HG03097 (cell line): ENCODE results near the gene GJB6.
A peak's percentile ranks its signal among the peaks of the same experiment; 100 is the strongest.

Experiments
- ATAC-seq: cut with Tn5 transposase; IDR thresholded peaks from one replicate; pipeline ENCODE4 v1.9.1; 2021; ENCODE audit not compliant: unreplicated experiment, low FRiP score

The GJB6 gene

DNA sequence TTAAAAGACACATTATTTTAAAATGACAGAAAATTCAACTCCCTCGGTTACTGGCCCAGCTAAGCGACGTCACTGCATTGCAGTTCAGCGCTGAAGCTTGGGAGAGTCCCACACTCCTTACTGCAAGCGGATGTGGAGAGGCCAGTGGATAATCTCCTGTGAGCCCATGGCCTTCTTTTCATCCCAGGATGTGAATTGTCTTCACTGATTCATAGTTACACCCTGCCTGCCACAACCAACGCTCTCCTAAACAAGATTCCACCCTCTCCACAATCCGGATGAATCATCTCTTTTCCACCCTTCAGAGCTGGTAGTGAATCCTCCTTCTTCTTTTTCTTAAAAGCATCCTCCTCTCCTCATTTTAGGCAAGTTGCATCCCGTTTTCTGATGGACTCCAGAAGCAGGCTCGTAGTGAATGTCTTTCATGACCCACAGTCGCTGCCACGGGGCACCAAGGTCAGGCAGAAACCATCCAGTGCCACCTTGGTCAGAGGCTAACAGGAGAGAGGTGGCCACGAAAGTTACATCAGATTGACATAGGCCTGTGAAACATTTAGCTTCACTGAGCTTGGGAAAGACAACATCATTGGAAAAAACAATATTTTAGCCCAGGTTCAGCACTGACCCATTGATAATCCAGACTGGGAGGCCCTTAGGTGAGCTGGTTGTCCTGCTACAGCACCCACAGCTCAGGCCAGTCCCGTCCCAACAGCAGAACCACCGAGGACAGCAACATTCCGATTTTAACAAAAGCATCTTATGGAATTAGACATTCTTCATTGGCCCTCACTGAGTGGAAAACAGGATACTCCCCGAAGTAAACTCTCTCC lies 41.4 kb downstream of the GJB6 start:
- ATAC-seq = no peak

DNA sequence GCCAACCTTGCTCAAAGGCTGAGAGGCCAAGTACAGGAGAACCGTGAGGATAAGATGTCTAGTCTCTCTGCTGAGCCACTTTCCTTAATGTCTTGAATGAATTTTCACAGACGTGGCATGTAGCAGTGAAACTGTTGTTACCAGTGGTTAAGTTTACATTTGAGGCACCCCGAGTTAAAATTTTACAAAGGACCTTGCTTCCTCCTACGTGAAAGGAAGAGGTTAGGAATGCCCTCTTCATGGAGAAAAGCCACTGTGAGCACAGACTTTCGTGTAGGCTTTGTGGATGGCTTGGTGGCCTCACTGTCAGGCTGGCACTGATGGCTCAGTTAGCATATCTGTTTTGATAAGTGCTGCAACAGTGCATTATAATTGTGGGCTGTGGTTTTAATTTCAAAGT lies 42.0 kb downstream of the GJB6 start:
- no peak for ATAC-seq

DNA sequence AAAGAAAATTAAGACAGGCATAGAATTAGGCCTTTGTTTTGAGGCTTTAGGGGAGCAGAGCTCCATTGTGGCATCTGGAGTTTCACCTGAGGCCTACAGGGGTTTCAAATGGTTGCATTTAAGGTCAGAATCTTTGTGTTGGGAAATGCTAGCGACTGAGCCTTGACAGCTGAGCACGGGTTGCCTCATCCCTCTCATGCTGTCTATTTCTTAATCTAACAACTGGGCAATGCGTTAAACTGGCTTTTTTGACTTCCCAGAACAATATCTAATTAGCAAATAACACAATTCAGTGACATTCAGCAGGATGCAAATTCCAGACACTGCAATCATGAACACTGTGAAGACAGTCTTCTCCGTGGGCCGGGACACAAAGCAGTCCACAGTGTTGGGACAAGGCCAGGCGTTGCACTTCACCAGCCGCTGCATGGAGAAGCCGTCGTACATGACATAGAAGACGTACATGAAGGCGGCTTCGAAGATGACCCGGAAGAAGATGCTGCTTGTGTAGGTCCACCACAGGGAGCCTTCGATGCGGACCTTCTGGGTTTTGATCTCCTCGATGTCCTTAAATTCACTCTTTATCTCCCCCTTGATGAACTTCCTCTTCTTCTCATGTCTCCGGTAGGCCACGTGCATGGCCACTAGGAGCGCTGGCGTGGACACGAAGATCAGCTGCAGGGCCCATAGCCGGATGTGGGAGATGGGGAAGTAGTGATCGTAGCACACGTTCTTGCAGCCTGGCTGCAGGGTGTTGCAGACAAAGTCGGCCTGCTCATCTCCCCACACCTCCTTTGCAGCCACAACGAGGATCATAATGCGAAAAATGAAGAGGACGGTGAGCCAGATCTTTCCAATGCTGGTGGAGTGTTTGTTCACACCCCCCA lies 43.2 kb downstream of the GJB6 start:
- ATAC-seq = no peak

DNA sequence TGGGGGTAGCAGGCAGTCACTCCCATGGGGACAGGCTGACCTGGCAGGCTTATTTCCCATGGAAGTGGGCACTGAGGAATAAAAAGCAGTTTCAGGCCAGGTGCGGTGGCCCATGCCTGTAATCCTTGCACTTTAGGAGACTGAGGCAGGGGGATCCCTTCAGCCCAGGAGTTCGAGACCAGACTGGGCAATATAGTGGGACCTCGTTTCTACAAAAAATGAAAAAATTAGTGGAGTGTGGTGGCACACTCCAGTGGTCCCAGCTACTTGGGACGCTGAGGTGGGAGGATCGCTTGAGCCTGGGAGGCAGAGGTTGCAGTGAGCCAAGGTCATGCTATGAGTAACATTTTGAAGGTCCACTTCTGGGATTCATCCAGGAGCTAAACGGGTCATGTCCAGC lies 45.3 kb downstream of the GJB6 start:
- no peak for ATAC-seq

DNA sequence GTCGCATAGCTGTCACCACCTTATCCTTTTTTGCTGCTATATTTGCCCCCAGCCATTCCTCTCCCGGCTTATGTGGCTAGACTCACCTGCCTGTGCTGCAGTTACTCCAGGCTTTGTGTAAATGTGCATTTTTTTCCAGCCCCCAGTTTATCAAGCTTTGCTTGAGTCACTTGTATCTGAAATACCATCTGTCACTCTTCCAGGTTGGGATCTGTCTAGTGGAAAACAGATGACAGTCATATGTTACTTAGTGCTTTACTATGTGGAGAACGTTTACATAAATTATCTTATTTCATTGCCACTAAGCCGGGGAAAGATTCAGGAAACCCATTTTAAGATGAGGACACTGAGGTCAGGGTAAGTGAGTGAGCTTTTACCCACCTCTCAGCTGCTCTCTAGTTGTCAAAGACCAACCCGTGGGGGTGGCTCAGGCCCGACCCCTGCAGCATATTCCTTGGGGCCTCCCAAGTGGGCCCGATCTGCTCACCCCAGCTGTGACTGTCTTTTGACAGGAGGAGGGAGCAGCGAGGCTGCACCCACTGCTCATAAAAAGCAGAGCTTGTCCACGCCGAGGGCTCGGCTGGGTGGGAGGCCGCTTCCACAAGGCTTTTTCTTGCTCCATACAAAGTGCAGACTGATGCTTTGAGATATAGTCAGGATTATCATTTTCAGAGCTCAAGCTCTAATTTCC lies 46.6 kb downstream of the GJB6 start:
- no peak for ATAC-seq

DNA sequence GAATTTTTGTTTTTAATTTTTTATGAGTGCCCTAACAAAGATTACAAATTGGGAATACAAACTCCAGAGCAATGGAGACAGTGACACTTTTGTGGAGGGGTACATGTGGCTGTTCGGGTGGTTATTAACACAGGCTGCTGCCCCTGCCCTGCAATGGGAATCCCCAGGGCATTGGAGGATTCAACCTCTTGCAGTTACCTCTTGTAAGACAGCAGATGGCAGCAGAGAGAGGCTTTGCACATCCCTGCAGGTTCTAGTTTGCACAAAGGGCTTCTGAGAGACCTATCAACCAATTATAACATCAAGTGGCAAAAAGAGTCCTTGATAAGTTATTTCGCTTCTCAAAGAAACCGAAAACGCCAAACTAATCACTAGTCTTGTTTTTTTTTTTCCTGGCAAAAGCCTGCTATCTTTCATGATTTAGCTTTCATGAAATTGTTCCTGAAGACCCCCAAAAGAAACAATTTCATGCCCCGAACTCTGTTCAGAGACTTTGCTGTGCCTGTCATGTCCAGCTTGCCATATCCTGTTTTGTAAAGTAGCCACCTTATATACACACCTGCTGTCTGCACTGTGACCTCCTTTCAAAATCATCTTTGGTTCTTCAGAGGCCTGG lies 49.8 kb downstream of the GJB6 start:
- ATAC-seq = no peak

DNA sequence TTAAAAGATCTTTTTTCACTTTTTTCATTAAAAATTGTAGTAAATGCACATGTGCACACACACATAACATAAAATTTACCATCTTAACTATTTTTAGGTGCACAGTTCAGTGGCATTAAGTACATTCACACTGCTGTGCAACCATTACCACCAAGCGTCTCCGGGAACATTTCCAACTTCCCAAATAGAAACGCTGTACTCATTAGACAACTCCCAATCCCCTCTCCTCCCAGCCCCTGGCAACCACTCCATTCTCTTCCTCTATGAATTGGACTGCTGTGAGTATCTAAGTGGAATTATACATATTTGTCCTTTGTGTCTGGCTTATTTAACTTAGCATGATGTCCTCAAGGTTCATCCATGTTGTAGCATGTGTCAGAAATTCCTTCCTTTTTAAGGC lies 50.9 kb downstream of the GJB6 start:
- ATAC-seq = no peak

DNA sequence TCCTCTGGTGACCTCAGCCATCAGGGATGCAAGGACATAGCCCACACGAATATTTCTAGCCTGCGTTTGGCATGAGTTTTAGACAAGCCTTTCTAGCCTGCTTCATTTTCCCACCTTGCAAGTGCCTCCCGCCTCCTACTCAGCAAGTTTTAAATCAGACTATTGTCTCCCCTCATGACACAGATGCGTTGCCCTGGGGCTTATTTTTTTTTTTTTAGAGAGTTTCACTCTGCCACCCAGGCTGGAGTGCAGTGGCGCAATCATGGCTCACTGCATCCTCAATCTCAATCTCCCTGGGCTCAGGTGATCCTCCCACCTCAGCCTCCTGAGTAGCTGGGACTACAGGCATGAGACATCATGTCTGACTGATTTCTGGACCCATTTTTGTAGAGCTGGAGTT lies 54.0 kb downstream of the GJB6 start:
- ATAC-seq = no peak

DNA sequence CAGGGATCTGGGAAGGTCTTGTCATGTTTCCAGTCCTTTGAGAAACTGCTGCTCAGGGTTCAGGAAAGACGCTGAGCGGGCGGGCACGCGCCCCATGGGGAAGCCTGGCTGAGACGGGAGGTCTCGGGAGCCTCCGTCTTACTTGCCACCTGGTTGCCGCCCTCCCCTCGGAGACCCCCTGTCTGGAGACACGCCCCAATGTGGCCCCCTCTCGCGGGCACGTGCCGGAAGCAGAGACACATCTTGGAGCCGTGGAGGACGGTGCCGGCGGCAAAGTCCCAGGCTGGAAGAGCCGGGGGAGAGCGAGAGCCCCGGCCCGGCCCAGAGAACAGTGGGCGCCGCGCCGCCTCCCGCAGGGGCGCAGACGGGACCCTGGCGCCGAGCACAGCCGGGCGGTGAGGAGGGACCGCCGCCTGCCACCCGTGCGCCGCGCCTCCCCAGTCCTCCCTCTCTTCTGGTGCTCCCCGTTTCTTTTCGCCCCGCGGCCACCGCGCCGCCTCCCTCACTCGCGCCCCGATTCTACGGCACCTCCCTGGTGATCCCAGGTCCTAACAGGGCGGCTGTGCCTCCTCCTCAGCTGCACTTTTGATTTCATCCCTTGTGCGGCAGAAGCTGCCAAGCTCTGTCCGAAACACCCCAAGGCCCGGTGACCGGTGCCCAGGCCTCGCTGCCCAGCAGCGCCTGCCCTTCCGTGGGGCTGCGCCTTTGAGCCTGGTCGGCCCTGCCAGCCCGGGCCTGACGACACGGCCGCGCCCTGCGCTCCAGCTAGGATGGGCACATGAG lies 54.9 kb downstream of the GJB6 start:
- no peak for ATAC-seq

DNA sequence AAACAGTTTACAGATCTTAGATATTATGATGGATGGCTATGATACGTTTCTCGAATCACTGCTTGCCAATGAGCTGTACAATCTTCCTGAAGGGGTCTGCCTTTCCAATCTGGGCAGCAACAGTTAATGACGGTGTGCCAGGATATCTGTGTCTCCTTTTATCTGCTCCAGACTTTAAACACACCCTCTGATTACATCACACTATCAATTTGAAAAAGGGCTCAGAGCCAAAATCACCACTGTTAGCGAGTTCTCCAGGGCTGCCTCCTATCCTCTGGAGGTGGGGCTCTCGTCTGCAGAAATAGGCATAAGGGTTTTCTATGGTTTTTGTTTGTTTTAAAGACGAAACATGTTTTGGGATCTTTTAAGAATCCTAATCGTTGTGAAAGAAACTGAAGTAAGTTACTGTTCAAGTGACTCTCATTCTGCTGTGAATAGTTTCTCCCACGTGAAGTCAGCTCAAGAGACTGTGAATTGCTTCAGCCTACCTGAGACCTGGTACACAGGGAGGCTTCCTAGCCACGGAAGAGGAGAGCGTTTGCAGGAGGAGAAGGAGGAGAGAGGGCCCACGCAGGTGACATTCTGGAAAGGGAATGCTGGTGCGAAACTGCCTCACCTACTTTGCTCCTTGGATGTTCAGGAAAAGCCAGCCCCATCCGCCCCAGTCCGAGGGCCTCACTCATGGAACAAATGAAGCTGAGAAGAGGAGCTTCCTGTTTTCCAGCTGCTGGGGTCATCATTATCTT lies 56.0 kb downstream of the GJB6 start:
- ATAC-seq = no peak

DNA sequence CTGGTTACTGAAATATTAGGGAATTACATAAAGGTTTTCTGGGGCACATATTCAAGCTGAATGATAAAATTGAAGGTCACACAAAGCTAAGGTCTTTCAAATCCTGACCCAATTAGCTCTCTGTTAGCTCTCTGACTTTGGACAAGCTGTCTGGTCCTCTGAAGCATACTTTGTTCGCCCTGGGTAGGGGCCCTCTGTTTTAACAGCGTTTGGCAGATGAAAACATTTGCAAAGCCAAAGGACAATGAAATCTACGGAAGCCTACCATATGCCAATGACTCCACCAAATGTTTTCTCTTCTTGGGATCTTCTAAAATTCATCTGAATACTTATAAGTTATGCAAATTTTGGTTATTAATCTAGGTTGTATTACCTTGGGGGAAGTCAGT lies 56.7 kb downstream of the GJB6 start:
- ATAC-seq = no peak

DNA sequence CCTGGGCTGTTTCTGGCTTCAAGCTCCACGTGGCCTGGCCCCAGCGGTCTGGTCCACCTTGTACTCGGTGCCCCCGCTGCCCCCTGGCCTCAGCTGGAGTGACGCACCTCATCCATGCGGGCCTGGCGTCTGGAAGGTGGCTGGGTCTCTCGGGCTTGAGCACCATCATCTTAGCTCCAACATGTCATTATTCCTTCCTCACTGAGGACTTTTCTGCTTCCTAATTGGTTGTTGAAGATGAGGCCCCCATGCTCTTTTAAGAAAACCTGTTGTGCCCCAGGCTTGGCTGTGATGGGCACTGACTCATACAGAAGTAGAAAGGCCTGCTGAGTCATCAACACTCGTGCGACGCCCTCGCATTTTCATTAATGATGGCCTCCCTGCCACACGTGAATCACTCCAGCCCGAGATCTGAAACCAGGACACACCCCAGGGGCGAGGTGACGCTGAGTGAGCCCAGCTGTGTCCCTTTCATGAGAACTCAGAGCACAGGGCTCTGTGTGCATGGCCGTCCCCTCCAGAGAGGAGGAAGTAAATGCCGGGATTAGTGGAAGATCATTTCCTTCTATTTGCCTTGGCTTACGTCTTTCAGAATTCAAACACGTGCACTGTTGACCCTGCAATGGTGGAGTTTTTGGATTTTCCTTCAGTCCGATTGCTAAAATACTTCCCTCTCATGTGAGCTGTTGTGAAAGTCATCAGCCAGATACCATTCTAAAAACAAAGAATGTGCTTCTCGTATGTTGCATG lies 57.3 kb downstream of the GJB6 start:
- ATAC-seq = peak; percentile 68

DNA sequence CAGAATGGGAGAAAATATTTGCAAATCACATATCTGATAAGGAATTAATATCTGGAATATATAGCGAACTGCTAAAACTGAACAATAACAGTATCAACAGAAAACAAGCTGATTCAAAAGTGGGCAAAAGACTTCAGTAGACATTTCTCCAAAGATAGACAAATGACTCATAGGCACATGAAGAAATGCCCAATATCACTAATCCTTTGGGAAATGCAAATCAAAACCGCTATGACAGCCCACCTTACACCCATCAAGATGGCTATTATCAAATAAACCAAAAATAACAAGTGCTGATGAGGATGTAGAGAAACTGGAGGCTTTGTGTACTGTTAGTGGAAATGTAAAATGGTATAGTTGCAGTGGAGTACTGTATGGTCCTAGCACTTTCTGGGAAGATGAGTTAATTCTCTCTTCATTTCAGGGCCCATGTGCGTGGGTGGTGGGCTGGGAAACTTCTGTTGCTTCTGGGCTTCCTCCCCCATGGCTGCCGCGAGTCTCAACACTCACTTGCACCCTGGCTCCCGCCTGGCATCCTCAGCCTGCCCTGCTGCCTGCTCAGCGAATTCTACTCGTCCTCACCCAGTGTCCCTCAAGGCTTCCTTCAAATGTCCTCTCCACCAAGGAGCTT lies 58.9 kb downstream of the GJB6 start:
- ATAC-seq = no peak
